Endothelial cell of umbilical vein (primary cell): ENCODE measurements around the gene FRMD4A. TPM values are rescaled to one million over a fixed set of nuclear protein-coding genes. Genes with fewer than 3 reads are reported as not detected.

Experiments
- BruUV-seq: library from RNA; stranded (reverse); fragments of 400-500 nt; replicated peaks from 2 replicates; lab custom pipeline; 2021; lab: Mats Ljungman, UMichigan
- CTCF ChIA-PET: fragments of 300-600, 350-600 bp; sonication (Branson Sonifier 250); formaldehyde crosslinking; loops from one replicate; lab custom pipeline; 2021; ENCODE audit warnings: antibody characterized with exemption, inconsistent platforms; lab: Charles Lee
- POLR2A ChIA-PET: fragments of 300-600, 350-600 bp; sonication (Branson Sonifier 250); formaldehyde crosslinking; loops from one replicate; lab custom pipeline; 2021; ENCODE audit warnings: antibody characterized with exemption, inconsistent platforms; lab: Charles Lee
- DNase-seq: peaks from one replicate; pipeline ENCODE4 v3.0.0-alpha.2; 2011; ENCODE audit warnings: low read depth, low spot score
- FAIRE-seq: peaks from 2 replicates; lab custom pipeline; 2011; peaks lifted over from hg19 to GRCh38; lab: Jason Lieb, UNC
- H2AFZ ChIP-seq: 2 replicates; pipeline ENCODE4 v1.6.0; 2012; ENCODE audit warnings: low read depth, low read length, control low read depth, inconsistent platforms
- H3K27ac ChIP-seq: 2 replicates; pipeline ENCODE4 v1.5.1; 2011; ENCODE audit warnings: low read depth, mild to moderate bottlenecking, control low read depth, low read length, moderate library complexity; ENCODE audit not compliant: insufficient read depth
- H3K27me3 ChIP-seq, 2 experiments: 2 replicates each; pipeline versions ENCODE4 v1.6.0 to v1.6.1; 2011; ENCODE audit warnings: low read length in 2 of 2, mixed read lengths in 1 of 2; ENCODE audit not compliant: control insufficient read depth in 2 of 2, insufficient read depth in 2 of 2
- H3K36me3 ChIP-seq, 2 experiments: 2 replicates in 1 of 2; 3 replicates in 1 of 2; pipeline ENCODE4 v1.5.1; 2011; ENCODE audit warnings: low read length in 2 of 2, mild to moderate bottlenecking in 1 of 2, moderate library complexity in 1 of 2; ENCODE audit not compliant: control insufficient read depth in 2 of 2, insufficient read depth in 2 of 2; ENCODE audit errors: extremely low read depth in 1 of 2
- H3K4me1 ChIP-seq: 3 replicates; pipeline ENCODE4 v1.5.1; 2011; ENCODE audit warnings: mild to moderate bottlenecking, low read length; ENCODE audit not compliant: control insufficient read depth, insufficient read depth; ENCODE audit errors: extremely low read depth
- H3K4me2 ChIP-seq: 2 replicates; pipeline ENCODE4 v1.6.1; 2011; ENCODE audit warnings: low read length, control low read depth, mixed read lengths; ENCODE audit not compliant: insufficient read depth
- H3K4me3 ChIP-seq, 3 experiments: fragments of 200-600 bp in 1 of 3; sonication (generic), shearing (Covaris generic) in 1 of 3; replicated peaks in 1 of 3; 2 replicates each; pipeline ENCODE4 v1.5.1; 2011 to 2016; ENCODE audit warnings: control low read depth in 3 of 3, low read length in 3 of 3, mild to moderate bottlenecking in 2 of 3, inconsistent platforms in 1 of 3, low read depth in 1 of 3, moderate library complexity in 1 of 3; ENCODE audit not compliant: insufficient read depth in 1 of 3
- H3K79me2 ChIP-seq: 2 replicates; pipeline ENCODE4 v1.6.0; 2012; ENCODE audit warnings: low read length, inconsistent platforms; ENCODE audit not compliant: control insufficient read depth, insufficient read depth
- H3K9ac ChIP-seq: replicated peaks from 2 replicates; pipeline ENCODE3; 2011; ENCODE audit warnings: low read length, control low read depth; ENCODE audit not compliant: insufficient read depth; ENCODE audit errors: extremely low read depth
- H3K9me1 ChIP-seq: replicated peaks from 3 replicates; pipeline ENCODE4 v1.6.0; 2011; ENCODE audit warnings: mild to moderate bottlenecking, low read length; ENCODE audit not compliant: control insufficient read depth, insufficient read depth; ENCODE audit errors: extremely low read depth
- H3K9me3 ChIP-seq: replicated peaks from 2 replicates; pipeline ENCODE4 v1.5.1; 2012; ENCODE audit warnings: low read length, inconsistent platforms; ENCODE audit not compliant: control insufficient read depth, insufficient read depth
- H4K20me1 ChIP-seq: replicated peaks from 2 replicates; pipeline ENCODE3; 2011; ENCODE audit warnings: mild to moderate bottlenecking, low read length; ENCODE audit not compliant: control insufficient read depth, insufficient read depth; ENCODE audit errors: extremely low read depth
- CTCF ChIP-seq, 2 donors: IDR thresholded peaks; 1 replicate in 1 of 2; 2 replicates in 1 of 2; pipeline ENCODE4 v1.5.1; 2011; ENCODE audit warnings: low read length in 2 of 2, mild to moderate bottlenecking in 2 of 2, moderate library complexity in 2 of 2, control low read depth in 1 of 2, inconsistent platforms in 1 of 2, low read depth in 1 of 2; ENCODE audit not compliant: insufficient read depth in 1 of 2; ENCODE audit errors: extremely low read depth in 1 of 2
- EZH2 ChIP-seq: IDR thresholded peaks from 2 replicates; pipeline ENCODE4 v1.6.1; 2012; ENCODE audit warnings: borderline replicate concordance, low read depth, mild to moderate bottlenecking, moderate library complexity, low read length, inconsistent platforms; ENCODE audit not compliant: severe bottlenecking
- FOS ChIP-seq: IDR thresholded peaks from 2 replicates; pipeline ENCODE4 v1.6.1; 2011; ENCODE audit warnings: mild to moderate bottlenecking, low read length, moderate library complexity, borderline replicate concordance; ENCODE audit not compliant: insufficient read depth
- GATA2 ChIP-seq: IDR thresholded peaks from 2 replicates; pipeline ENCODE4 v1.7.0; 2011; ENCODE audit warnings: low read depth, mild to moderate bottlenecking, moderate library complexity, mixed read lengths, low read length; ENCODE audit not compliant: insufficient read length, insufficient read depth
- JUN ChIP-seq: IDR thresholded peaks from 2 replicates; pipeline ENCODE4 v1.6.1; 2011; ENCODE audit warnings: borderline replicate concordance, low read depth; ENCODE audit not compliant: insufficient read length, insufficient read depth
- MAX ChIP-seq: IDR thresholded peaks from 2 replicates; pipeline ENCODE4 v1.6.1; 2011; ENCODE audit not compliant: insufficient read depth, insufficient read length
- MYC ChIP-seq: IDR thresholded peaks from one replicate; pipeline ENCODE4 v1.6.1; 2011; ENCODE audit warnings: mild to moderate bottlenecking, low read depth, low read length
- POLR2A ChIP-seq: IDR thresholded peaks from 2 replicates; pipeline ENCODE4 v1.6.1; 2012; ENCODE audit warnings: low read depth, mild to moderate bottlenecking, control low read depth, low read length
- POLR2AphosphoS5 ChIP-seq: IDR thresholded peaks from 2 replicates; pipeline ENCODE4 v1.6.1; 2012; ENCODE audit warnings: low read depth, mild to moderate bottlenecking, control low read depth, low read length, moderate library complexity; ENCODE audit not compliant: insufficient read depth
- dilution Hi-C: fragments of 300-500 bp; cut with MboI; formaldehyde crosslinking; loops from one replicate; pipeline ENCODE4 v1.15.0; 2019; ENCODE audit warnings: low sequenced_read_pairs; ENCODE audit not compliant: extremely low pct_ligation_motif_present
- intact Hi-C: fragments of 100-400 bp; cut with micrococcal nuclease; formaldehyde crosslinking; loops from one replicate; pipeline ENCODE4 v1.10.0; 2022
- polyA plus RNA-seq, 4 experiments: library from polyadenylated mRNA; depleted of rRNA in 3 of 4; stranded (reverse) in 3 of 4; unstranded in 1 of 4; fragments of >200 nt; gene quantifications; 2 replicates each; pipeline versions ENCODE4 v1.2.1 to v1.2.3, GENCODE V29; 2011 to 2012; ENCODE audit warnings: missing spikeins in 1 of 4
- total RNA-seq: library from RNA; stranded (reverse); gene quantifications from 2 replicates; pipeline ENCODE4 v1.2.3, GENCODE V29; 2021

Gene FRMD4A
- total and polyA plus RNA-seq, 2 donors (not counting 3 experiments of a cell fraction or from before 2014, with no cell fraction given): 123 to 148 TPM

- Histone ChIP-seq H3K9me3 (no peaks in the 10 kb centered on the region), H2AFZ (no peak overlapping the region), H4K20me1 (no peaks in the 10 kb centered on the region), H3K4me1 (peaks cover 65% of the 10 kb centered on the region), H3K36me3 (peaks cover 0 to 3% of the 10 kb centered on the region in 2 experiments), H3K79me2 (peaks cover 90% of the 10 kb centered on the region), H3K27ac (no peak overlapping the region), H3K9me1 (no peaks in the 10 kb centered on the region), H3K9ac (no peak overlapping the region), H3K27me3 (no peaks in the 10 kb centered on the region), H3K4me2 (no peak overlapping the region), H3K4me3 (no peak overlapping the region)
- dilution Hi-C loops: no loop called here
- TF ChIP-seq POLR2A: no peak
- no peak for TF ChIP-seq FOS
- no peak for TF ChIP-seq JUN
- TF ChIP-seq GATA2: no peak
- no peak for TF ChIP-seq MYC
- no peak for TF ChIP-seq MAX
- no peak for TF ChIP-seq EZH2
- TF ChIP-seq CTCF (IDR thresholded peaks at IDR 0.05; ENCODE audit: extremely low read depth in 1 of 2, insufficient read depth in 1 of 2, low read depth in 1 of 2, low read length in 2 of 2): no peak
- no peak for TF ChIP-seq POLR2AphosphoS5
- BruUV-seq: no TSS peak
- no peak for FAIRE-seq
- ChIA-PET CTCF (no interaction called here), POLR2A (no interaction called here)
- intact Hi-C loops: no loop called here
- DNase-seq: no peak
These were observed 517.9 kb downstream of the FRMD4A start for GRCh38 chr10:13812804-13813203.
